VCaP (cell line): ENCODE data around the gene POLR1E.

Experiments
- H3K27ac ChIP-seq: fragments of 450-650 bp; 2 replicates; pipeline ENCODE4 v1.5.1; 2017
- CTCF ChIP-seq: fragments of 450-650 bp; conservative IDR thresholded peaks from 2 replicates; pipeline ENCODE4 v1.5.1; 2017; ENCODE audit warnings: mild to moderate bottlenecking, moderate library complexity

POLR1E gene

GRCh38 chr9:37485389-37486255, at the start of gene POLR1E:
POLR1E (plus strand) TSS chr9:37485948; CDS start chr9:37486048, 100 bp downstream.
- peak within 1 kb of the TSS; percentile 79 for H3K27ac ChIP-seq
- no peak for TF ChIP-seq CTCF

GRCh38 chr9:37436540-37436939, 49.2 kb upstream of the POLR1E start:
- no peak for TF ChIP-seq CTCF
- no peak overlapping the region for H3K27ac ChIP-seq

- TF ChIP-seq CTCF = no peak
- no peak overlapping the region for H3K27ac ChIP-seq
These were observed 48.7 kb upstream of the POLR1E start for GRCh38 chr9:37437010-37437409.

GRCh38 chr9:37437621-37438020, 48.1 kb upstream of the POLR1E start:
- H3K27ac ChIP-seq = no peak overlapping the region
- TF ChIP-seq CTCF = no peak

GRCh38 chr9:37438359-37438758, 47.4 kb upstream of the POLR1E start:
- H3K27ac ChIP-seq = no peak overlapping the region

GRCh38 chr9:37441776-37442370, 43.9 kb upstream of the POLR1E start:
- TF ChIP-seq CTCF = no peak
- H3K27ac ChIP-seq = no peak overlapping the region; the same call in 1 of the 2 replicates

More at GRCh38 chr9:37438359-37438758, 47.4 kb upstream of the POLR1E start:
- no peak for TF ChIP-seq CTCF

GRCh38 chr9:37442556-37442955, 43.2 kb upstream of the POLR1E start:
- no peak for TF ChIP-seq CTCF
- peak overlapping the region; percentile 75; the same call in 1 of the 2 replicates for H3K27ac ChIP-seq
